ENCODE data around the gene RPTOR. TPM values are rescaled to one million over a fixed set of nuclear protein-coding genes. Genes with fewer than 3 reads are reported as not detected.

The RPTOR gene
- total RNA-seq, 4 donors from 2014 or later, result 34.1 to 65.8 (median 43.6) TPM

GRCh38 chr17:80894439-80894721 is 349.7 kb downstream of the RPTOR start:
- Histone ChIP-seq H3K36me3 (peaks cover 0 to 59% (median 49%) of the 10 kb centered on the region in 4 donors), H3K27ac (replicated peaks in 1 of 4) (no peak overlapping the region), H3K4me3 (no peak overlapping the region), H3K27me3 (no peaks in the 10 kb centered on the region), H3K4me1 (peaks cover 0 to 31% (median 27%) of the 10 kb centered on the region in 4 donors), H3K9me3 (no peaks in the 10 kb centered on the region)
- TF ChIP-seq EP300 (IDR thresholded peaks at IDR 0.05) (no peak), POLR2A (IDR thresholded peaks at IDR 0.05; ENCODE audit: low read depth) (no peak), CTCF (IDR thresholded peaks at IDR 0.05) (no peak), POLR2AphosphoS5 (IDR thresholded peaks at IDR 0.05) (no peak)
- WGBS, result 97% methylated on average over 4 of the region's 4 CpGs
- intact Hi-C loops (cut with DNase I), result no loop called here
- no peak for DNase-seq (ENCODE audit: extremely low spot score)

GRCh38 chr17:80894726-80895125 is 350.1 kb downstream of the RPTOR start:
- Histone ChIP-seq H3K4me3 (no peak overlapping the region), H3K27ac (replicated peaks in 1 of 4) (no peak overlapping the region), H3K4me1 (peaks cover 0 to 31% (median 27%) of the 10 kb centered on the region in 4 donors), H3K9me3 (no peaks in the 10 kb centered on the region), H3K36me3 (peaks cover 0 to 59% (median 51%) of the 10 kb centered on the region in 4 donors), H3K27me3 (no peaks in the 10 kb centered on the region)
- no peak for DNase-seq (ENCODE audit: extremely low spot score)
- TF ChIP-seq EP300 (IDR thresholded peaks at IDR 0.05), result no peak
- no peak for TF ChIP-seq POLR2AphosphoS5 (IDR thresholded peaks at IDR 0.05)
- WGBS, result 96% methylated on average over 16 of the region's 16 CpGs
- intact Hi-C loops (cut with DNase I), result no loop called here

- H3K4me1 ChIP-seq, result peaks cover 0 to 29% (median 27%) of the 10 kb centered on the region in 4 donors
- TF ChIP-seq EP300 (IDR thresholded peaks at IDR 0.05) (no peak), CTCF (IDR thresholded peaks at IDR 0.05) (no peak), POLR2AphosphoS5 (IDR thresholded peaks at IDR 0.05) (no peak), POLR2A (IDR thresholded peaks at IDR 0.05; ENCODE audit: low read depth) (no peak)
- intact Hi-C loops (cut with DNase I), result no loop called here
- H3K27ac ChIP-seq (replicated peaks in 1 of 4), result no peak overlapping the region
- no peak overlapping the region for H3K4me3 ChIP-seq
- H3K9me3 ChIP-seq, result no peaks in the 10 kb centered on the region
- no peaks in the 10 kb centered on the region for H3K27me3 ChIP-seq
- peaks cover 0 to 63% (median 53%) of the 10 kb centered on the region in 4 donors for H3K36me3 ChIP-seq
- no peak for DNase-seq (ENCODE audit: extremely low spot score)
- 90% methylated on average over 21 of the region's 21 CpGs for WGBS
Measured at GRCh38 chr17:80895366-80895765, 350.7 kb downstream of the RPTOR start.

- H3K36me3 ChIP-seq, result peaks cover 3 to 78% (median 54%) of the 10 kb centered on the region in 4 donors
- no peaks in the 10 kb centered on the region for H3K27me3 ChIP-seq
- no peaks in the 10 kb centered on the region for H3K9me3 ChIP-seq
- H3K4me3 ChIP-seq, result no peak overlapping the region
- WGBS, result 88% methylated on average over 10 of the region's 13 CpGs
- H3K4me1 ChIP-seq, result no peaks in the 10 kb centered on the region
- H3K27ac ChIP-seq (replicated peaks in 1 of 4), result no peak overlapping the region
- no peak for TF ChIP-seq CTCF (IDR thresholded peaks at IDR 0.05)
- no peak for TF ChIP-seq EP300 (IDR thresholded peaks at IDR 0.05)
- TF ChIP-seq POLR2AphosphoS5 (IDR thresholded peaks at IDR 0.05), result no peak
- no peak for TF ChIP-seq POLR2A (IDR thresholded peaks at IDR 0.05; ENCODE audit: low read depth)
- DNase-seq (ENCODE audit: extremely low spot score), result no peak
- intact Hi-C loops (cut with DNase I), result no loop called here
Measured at GRCh38 chr17:80898716-80899115, 354.1 kb downstream of the RPTOR start.

GRCh38 chr17:80899402-80900268 is 355.0 kb downstream of the RPTOR start:
- H3K36me3 ChIP-seq, result peaks cover 6 to 77% (median 51%) of the 10 kb centered on the region in 4 donors
- H3K4me1 ChIP-seq, result no peaks in the 10 kb centered on the region
- WGBS, result 86% methylated on average over 22 of the region's 22 CpGs
- no peak overlapping the region for H3K4me3 ChIP-seq
- no peak for DNase-seq (ENCODE audit: extremely low spot score)
- intact Hi-C loops (cut with DNase I), result no loop called here
- TF ChIP-seq POLR2A (IDR thresholded peaks at IDR 0.05; ENCODE audit: low read depth), result no peak
- no peak for TF ChIP-seq POLR2AphosphoS5 (IDR thresholded peaks at IDR 0.05)
- no peak for TF ChIP-seq EP300 (IDR thresholded peaks at IDR 0.05)
- TF ChIP-seq CTCF (IDR thresholded peaks at IDR 0.05), result peak in 2 of 3 experiments; percentile 18 to 33
- no peaks in the 10 kb centered on the region for H3K27me3 ChIP-seq
- H3K9me3 ChIP-seq, result no peaks in the 10 kb centered on the region
- no peak overlapping the region for H3K27ac ChIP-seq (replicated peaks in 1 of 4)

Data from esophagus muscularis mucosa (tissue), 4 donors.